Measurements from ENCODE around the gene TFAP2D. TPM values are rescaled to one million over a fixed set of nuclear protein-coding genes. Genes with fewer than 3 reads are reported as not detected.

The TFAP2D gene
- polyA plus RNA-seq (2011; rRNA removed) (not detected in 2 replicates), polyA minus RNA-seq (2011; rRNA and poly(A)+ RNA removed) (not detected in 2 replicates)

- no peak within 1 kb of the TSS for H3K27ac ChIP-seq (ENCODE audit: low read depth, low read length)
- no peak within 1 kb of the TSS for H3K4me3 ChIP-seq (ENCODE audit: low read depth, low read length)
- TF ChIP-seq CTCF (IDR thresholded peaks at IDR 0.05; ENCODE audit: low read depth, low read length): no peak
- DNase-seq (ENCODE audit: low read depth, low spot score): no peak
- peaks cover 12% of the 10 kb centered on the region for H3K27me3 ChIP-seq (ENCODE audit: control insufficient read depth, insufficient read depth, low read length)
- H3K9me3 ChIP-seq (ENCODE audit: control insufficient read depth, insufficient read depth, low read length): no peaks in the 10 kb centered on the region; the same call in 1 of the 2 replicates
- CTCF ChIA-PET: interaction anchor here (0.6 to 0.7 kb wide), 4 partner anchors 52 to 589 kb away, joined by 3 to 4 read pairs (median 3); no protein-coding TSS in a partner anchor
- POLR2A ChIA-PET: no interaction called here
These were observed at the start of gene TFAP2D for GRCh38 chr6:50713226-50713625. TFAP2D (plus strand) TSS chr6:50713526; CDS start chr6:50714056, 530 bp downstream.

GRCh38 chr6:50663806-50664205 is 49.5 kb upstream of the TFAP2D start:
- Histone ChIP-seq H3K9me3 (ENCODE audit: control insufficient read depth, insufficient read depth, low read length) (no peaks in the 10 kb centered on the region), H3K4me3 (ENCODE audit: low read depth, low read length) (no peak overlapping the region), H3K27ac (ENCODE audit: low read depth, low read length) (no peak overlapping the region), H3K27me3 (ENCODE audit: control insufficient read depth, insufficient read depth, low read length) (no peaks in the 10 kb centered on the region)
- POLR2A ChIA-PET: no interaction called here
- DNase-seq (ENCODE audit: low read depth, low spot score): no peak
- CTCF ChIA-PET: no interaction called here
- TF ChIP-seq CTCF (IDR thresholded peaks at IDR 0.05; ENCODE audit: low read depth, low read length): no peak

GRCh38 chr6:50666089-50666488 is 47.2 kb upstream of the TFAP2D start:
- CTCF ChIA-PET: no interaction called here

GRCh38 chr6:50681213-50681824 is 32.0 kb upstream of the TFAP2D start:
- CTCF ChIA-PET: no interaction called here

More at GRCh38 chr6:50666089-50666488, 47.2 kb upstream of the TFAP2D start:
- no peaks in the 10 kb centered on the region for H3K9me3 ChIP-seq (ENCODE audit: control insufficient read depth, insufficient read depth, low read length)
- H3K27ac ChIP-seq (ENCODE audit: low read depth, low read length): no peak overlapping the region
- no peak for DNase-seq (ENCODE audit: low read depth, low spot score)
- TF ChIP-seq CTCF (IDR thresholded peaks at IDR 0.05; ENCODE audit: low read depth, low read length): no peak
- H3K4me3 ChIP-seq (ENCODE audit: low read depth, low read length): no peak overlapping the region
- POLR2A ChIA-PET: no interaction called here
- H3K27me3 ChIP-seq (ENCODE audit: control insufficient read depth, insufficient read depth, low read length): no peaks in the 10 kb centered on the region

More at GRCh38 chr6:50681213-50681824, 32.0 kb upstream of the TFAP2D start:
- no peak for TF ChIP-seq CTCF (IDR thresholded peaks at IDR 0.05; ENCODE audit: low read depth, low read length)
- H3K4me3 ChIP-seq (ENCODE audit: low read depth, low read length): no peak overlapping the region
- H3K27me3 ChIP-seq (ENCODE audit: control insufficient read depth, insufficient read depth, low read length): no peaks in the 10 kb centered on the region
- DNase-seq (ENCODE audit: low read depth, low spot score): no peak
- POLR2A ChIA-PET: no interaction called here
- no peak overlapping the region for H3K27ac ChIP-seq (ENCODE audit: low read depth, low read length)
- peaks cover 3% of the 10 kb centered on the region; the same call in 1 of the 2 replicates for H3K9me3 ChIP-seq (ENCODE audit: control insufficient read depth, insufficient read depth, low read length)

Measured in AG04450 (cell line).